Activated naive CD4-positive, alpha-beta T cell (primary cell): ENCODE data around the gene FGF18.
"Not testable (repeated sequence)": the region's sequence is repeated elsewhere in the genome, so short reads cannot be mapped to it uniquely, and the experiment has no call there.

Experiments used
- DNase-seq, 4 experiments: peaks; one replicate each; lab custom pipeline; 2025; lab: John Stamatoyannopoulos, UW

The FGF18 gene, protein sequence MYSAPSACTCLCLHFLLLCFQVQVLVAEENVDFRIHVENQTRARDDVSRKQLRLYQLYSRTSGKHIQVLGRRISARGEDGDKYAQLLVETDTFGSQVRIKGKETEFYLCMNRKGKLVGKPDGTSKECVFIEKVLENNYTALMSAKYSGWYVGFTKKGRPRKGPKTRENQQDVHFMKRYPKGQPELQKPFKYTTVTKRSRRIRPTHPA

DNA sequence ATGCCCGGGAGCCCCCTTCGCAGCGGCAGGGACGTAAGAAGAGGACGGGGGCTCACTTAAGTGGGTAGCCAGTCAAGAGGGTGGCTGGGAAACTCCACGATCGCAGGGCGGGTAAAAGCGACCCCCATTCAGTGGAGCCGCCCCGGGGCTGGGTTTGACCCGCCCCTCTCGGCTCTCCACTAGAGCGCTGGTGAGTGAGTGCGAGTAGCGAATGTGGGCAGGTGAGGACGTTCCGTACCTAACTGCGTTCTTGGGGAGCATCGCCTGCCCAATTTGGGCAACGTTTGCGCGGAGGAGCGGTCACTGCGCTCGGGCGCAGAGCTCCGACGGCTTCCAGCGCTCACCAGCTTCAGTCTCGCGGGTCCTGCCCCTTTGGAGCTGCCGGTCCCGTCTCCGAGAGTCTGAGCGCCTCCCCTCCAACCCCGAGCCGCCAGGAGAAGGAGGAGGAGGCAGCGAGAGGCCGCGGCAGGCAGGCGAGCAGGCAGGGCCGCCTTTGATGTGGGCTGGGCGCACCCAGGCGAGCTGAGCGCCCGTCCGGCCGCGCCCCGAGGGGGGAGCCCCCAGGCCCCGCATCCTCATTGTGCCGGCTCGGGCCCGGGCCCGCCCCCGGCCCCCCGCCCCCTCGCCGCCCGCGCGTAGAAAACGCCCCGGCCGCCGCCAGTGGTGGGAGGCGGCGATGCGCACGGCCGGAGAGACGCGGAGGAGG lies at the start of gene FGF18:
FGF18 (plus strand) TSS at position 666 of the 706 bp plus-strand sequence. CDS start 553 bp downstream, outside the sequence.
- DNase-seq = no peak

DNA sequence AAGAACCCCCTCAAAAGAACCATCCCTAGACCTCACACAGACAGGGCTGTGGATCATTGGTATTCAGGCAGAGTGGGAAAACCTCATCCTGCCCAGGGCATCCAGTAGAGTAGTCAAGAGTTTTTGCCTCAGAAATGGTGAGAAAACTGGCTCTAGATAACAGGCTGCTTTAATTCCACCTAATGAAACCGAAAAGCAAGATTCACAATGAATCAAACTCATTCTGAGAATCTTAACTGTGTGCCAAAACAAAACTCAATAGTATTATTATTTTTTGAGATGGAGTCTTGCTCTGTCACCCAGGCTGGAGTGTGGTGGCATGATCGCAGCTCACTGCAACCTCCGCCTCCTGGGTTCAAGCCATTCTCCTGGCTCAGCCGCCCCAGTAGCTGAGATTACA lies 49.5 kb upstream of the FGF18 start:
- no peak for DNase-seq

DNA sequence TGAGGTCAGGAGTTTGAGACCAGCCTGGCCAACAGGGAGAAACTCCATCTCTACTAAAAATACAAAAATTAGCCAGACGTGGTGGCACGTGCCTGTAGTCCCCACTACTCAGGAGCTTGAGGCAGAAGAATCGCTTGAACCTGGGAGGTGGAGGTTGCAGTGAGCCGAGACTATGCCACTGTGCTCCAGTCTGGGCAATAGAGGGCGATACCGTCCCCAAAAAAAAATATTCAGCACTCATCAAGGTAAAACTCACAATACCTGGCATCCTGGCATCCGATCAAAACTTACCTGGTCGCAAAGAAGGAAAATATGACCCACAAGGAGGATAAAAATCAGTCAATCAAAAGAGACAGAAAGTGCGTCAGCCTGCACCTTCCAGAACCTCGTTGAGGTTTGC lies 48.6 kb upstream of the FGF18 start:
- DNase-seq = not testable (repeated sequence)

DNA sequence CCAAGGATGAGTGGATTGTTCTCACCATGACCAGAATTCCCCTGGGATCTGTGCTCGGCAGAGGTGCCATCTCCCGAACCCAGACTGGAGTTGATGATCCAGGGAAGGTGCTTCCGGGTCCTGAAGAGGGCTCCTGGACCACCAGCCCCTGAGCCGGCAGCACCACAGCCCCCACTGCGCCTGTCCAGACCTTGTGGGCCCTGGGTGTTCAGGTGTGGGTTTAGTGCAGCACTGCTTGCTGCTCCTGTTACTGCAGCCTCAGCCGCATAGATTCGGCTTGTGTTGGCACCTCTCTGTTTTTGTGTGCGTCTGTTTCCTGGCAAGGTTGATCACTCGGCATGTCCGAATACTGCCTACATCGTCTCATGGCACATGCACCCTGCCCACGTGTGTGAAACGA lies 48.1 kb upstream of the FGF18 start:
- no peak for DNase-seq

GRCh38 chr5:171379961-171380360 lies 39.5 kb upstream of the FGF18 start:
- no peak for DNase-seq

GRCh38 chr5:171384416-171384815 lies 35.0 kb upstream of the FGF18 start:
- not testable (repeated sequence) for DNase-seq

- not testable (repeated sequence) for DNase-seq
These were observed 34.4 kb upstream of the FGF18 start for GRCh38 chr5:171384999-171385398.

DNA sequence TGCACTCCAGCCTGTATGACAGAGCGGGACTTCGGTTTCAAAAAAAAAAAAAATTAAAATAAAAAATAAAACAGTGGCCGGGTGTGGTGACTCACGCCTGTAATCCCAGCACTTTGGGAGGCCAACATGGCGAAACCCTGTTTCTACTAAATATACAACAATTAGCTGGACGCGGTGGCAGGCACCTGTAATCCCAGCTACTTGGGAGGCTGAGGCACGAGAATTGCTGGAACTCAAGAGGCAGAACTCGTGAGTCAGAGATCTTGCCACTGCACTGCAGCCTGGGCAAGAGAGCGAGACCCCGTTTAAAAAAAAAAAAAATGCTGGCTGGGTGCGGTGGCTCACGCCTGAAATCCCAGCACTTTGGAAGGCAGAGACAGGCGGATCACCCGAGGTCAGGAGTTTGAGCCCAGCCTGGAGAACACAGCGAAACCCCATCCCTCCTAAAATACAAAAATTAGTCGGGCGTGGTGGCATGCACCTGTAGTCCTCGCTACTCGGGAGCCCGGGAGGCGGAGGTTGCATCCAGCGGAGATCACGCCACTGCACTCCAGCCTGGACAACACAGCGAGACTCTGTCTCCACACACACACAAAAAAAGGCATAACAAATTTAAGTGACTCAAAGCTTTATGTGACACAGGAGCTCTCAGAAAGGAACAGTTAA lies 33.3 kb upstream of the FGF18 start:
- DNase-seq = no peak

- DNase-seq = no peak
These were observed 32.5 kb upstream of the FGF18 start for GRCh38 chr5:171386861-171387344.

GRCh38 chr5:171387345-171387969 lies 32.0 kb upstream of the FGF18 start, which contains the start of gene NPM1:
Gene NPM1, plus strand, starts transcription at chr5:171387849. Its CDS starts 100 bp downstream, at chr5:171387949.
- peak; percentile 95 to 96 (median 95) for DNase-seq

GRCh38 chr5:171387970-171388815 lies 31.3 kb upstream of the FGF18 start:
- DNase-seq = peak; percentile 67 to 77 (median 73)

DNA sequence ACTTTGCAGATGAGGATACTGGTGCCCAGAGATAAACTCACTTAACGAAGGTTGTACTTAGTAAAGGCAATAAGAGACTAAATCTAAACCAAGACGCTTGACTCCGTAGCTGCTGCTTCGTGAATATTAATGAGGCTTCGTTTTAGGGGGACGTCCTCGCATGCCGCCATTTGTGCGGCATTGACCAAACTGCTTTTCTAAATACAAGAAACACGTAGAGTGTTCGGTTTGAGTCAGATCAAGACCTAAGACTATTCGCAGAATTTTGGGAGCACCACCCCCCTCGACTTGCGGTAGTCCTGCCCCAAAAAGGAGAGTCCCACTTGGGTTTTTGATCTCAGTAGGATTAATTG lies 30.7 kb upstream of the FGF18 start:
- DNase-seq = no peak

GRCh38 chr5:171390883-171391677 lies 28.4 kb upstream of the FGF18 start:
- DNase-seq = no peak

- no peak for DNase-seq
These were observed 27.4 kb upstream of the FGF18 start for GRCh38 chr5:171391996-171392577.

GRCh38 chr5:171392585-171393159 lies 26.8 kb upstream of the FGF18 start:
- no peak for DNase-seq

DNA sequence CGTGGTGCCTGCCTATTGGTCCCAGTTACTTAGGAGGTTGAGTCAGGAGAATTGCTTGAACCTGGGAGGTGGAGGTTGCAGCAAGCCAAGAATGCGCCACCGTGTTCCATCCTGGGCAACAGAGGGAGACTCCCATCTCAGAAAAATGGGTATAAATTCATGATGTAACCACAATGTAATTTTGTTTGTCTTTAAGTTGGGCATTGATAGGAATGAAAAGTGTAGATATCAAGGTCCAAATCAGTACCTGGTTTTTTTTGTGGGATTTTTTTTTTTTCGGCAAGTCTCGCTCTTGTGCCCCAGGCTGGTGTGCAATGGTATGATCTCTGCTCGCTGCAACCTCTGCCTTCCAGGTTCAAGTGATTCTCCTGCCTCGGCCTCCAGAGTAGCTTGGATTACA lies 24.4 kb upstream of the FGF18 start:
- DNase-seq = no peak

- DNase-seq = not testable (repeated sequence)
These were observed 22.9 kb upstream of the FGF18 start for GRCh38 chr5:171396583-171396982.

- DNase-seq = no peak
These were observed 22.3 kb upstream of the FGF18 start for GRCh38 chr5:171397190-171397589.

DNA sequence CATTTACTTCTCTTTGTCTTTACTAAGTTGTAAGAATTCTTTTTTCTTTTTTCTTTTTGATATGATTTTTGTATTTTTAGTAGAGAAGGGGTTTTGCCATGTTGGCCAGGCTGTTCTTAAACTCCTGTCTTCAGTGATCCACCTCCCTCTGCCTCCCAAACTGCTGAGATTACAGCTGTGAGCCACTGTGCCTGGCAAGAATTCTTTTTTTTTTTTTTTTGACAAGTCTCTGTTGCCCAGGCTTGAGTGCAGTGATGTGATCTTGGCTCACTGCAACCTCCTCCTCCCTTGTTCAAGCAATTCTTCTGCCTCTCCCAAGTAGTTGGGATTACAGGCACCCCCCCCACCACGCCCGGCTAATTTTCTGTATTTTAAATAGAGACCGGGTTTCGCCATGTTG lies 21.8 kb upstream of the FGF18 start:
- no peak for DNase-seq

GRCh38 chr5:171398660-171399059 lies 20.8 kb upstream of the FGF18 start:
- DNase-seq = not testable (repeated sequence)
